Erythroblast (primary cell): ENCODE results near the gene UNC13B.

ENCODE experiments used
- GATA1 ChIP-seq: IDR thresholded peaks from 2 replicates; pipeline ENCODE4 v1.6.1; 2011; ENCODE audit warnings: low read depth, mild to moderate bottlenecking, control low read depth, low read length, moderate library complexity
- POLR2A ChIP-seq: IDR thresholded peaks from 2 replicates; pipeline ENCODE4 v1.6.1; 2011; ENCODE audit warnings: mild to moderate bottlenecking, low read length

DNA sequence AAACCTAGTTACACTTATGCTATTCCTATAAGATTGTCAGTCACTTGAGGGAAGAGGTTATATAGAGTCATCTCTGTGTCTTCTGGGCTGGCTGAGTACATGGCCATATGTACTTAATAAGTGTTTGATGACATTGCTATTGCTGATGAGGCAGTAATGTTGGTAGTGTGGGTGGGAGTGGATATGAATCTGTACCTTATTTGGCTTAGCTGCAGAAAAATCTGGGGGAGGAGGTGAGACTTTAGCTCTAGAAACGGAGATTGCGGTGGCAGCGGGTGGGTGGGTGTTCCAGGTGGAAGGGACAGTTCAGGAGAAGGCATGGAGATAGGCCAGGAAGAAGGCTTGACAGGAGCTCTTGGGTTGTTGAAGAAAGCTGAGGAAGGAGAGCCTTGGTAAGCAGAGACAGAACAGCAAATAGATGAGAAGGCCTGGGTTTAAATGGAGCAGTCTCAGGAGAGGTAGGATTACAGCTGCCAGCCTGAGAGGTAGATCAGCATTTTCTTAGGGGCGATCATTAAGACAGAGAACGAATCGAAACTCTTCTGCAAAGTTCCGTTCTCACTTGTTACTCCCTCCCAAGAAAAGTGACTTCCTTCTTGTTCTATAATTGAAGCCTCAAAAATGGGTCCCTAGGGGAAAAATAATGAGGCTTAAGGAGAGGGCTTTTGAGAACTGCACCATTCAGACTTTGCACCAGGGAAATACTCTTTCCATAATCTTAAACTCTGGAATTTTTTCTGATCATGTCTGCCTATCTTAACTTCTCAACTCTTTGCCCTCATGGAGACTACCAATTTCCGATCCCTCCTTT lies 160.5 kb downstream of the UNC13B start:
- TF ChIP-seq POLR2A (no peak), GATA1 (no peak)
